HG03565 (cell line): ENCODE measurements around the gene RNF186.
"Not testable (repeated sequence)": the region's sequence is repeated elsewhere in the genome, so short reads cannot be mapped to it uniquely, and the experiment has no call there.

Source experiments
- ATAC-seq: cut with Tn5 transposase; IDR thresholded peaks from one replicate; pipeline ENCODE4 v1.9.1; 2021; ENCODE audit warnings: mild to moderate bottlenecking, moderate library complexity; ENCODE audit not compliant: unreplicated experiment

The RNF186 gene, protein sequence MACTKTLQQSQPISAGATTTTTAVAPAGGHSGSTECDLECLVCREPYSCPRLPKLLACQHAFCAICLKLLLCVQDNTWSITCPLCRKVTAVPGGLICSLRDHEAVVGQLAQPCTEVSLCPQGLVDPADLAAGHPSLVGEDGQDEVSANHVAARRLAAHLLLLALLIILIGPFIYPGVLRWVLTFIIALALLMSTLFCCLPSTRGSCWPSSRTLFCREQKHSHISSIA

DNA sequence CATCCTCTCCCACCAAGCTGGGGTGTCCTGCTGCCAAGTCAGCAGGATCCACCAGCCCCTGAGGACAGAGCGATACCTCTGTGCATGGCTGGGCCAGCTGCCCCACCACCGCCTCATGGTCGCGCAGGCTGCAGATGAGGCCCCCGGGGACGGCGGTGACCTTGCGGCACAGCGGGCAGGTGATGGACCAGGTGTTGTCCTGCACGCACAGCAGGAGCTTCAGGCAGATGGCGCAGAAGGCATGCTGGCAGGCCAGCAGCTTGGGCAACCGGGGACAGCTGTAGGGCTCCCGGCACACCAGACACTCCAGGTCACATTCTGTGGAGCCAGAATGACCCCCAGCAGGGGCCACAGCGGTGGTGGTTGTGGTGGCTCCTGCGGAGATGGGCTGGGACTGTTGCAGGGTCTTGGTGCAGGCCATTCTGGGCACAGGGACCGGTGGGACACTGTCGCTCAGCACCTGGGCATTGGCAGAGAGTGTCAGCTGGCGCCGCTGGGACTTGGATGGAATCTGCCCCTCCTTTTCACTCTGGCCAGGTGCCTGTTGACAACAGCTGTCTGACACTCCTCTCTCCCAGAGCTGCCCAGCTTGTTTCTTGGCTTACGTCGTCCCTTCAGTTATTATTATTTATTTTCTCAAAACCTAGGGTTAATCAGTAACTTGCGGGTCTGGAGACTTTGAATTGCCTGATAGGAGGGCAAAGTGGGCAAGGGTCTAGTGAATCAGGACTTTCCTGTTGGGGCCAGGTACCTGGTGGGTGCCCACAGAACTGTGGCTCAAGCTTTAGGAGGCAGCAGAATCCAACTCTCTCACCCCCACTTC is at the start of gene RNF186:
Gene RNF186 (minus strand): TSS at position 603 of the 823 bp plus-strand sequence. CDS start 182 bp downstream, at position 421.
- no peak for ATAC-seq

DNA sequence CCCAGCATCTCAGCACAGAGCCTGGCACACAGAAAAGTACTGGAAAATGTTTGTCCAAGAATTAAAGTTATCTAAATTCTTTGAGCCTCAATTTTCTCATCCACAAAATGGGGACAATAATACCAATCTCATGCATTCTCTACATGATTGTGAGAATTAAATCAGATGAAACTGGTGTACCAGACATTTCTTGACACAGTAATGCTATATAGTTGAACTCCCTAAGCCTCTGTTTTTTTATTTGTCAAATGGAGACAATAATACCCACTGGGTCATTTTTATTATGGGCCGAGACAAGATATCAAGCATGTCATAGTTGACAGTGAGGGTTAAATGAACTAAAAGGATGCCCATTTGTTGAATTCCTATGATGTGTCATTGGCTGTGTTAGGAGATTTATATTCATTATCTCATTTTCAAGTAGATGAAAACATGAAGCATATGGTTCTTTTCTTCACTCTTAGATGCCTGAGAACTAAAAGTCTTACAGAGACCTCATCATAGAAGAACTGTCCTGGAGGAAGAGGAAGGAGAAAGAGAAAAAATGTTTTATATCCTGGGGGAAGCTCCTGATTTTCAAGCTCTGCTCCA is 49.6 kb upstream of the RNF186 start:
- no peak for ATAC-seq

DNA sequence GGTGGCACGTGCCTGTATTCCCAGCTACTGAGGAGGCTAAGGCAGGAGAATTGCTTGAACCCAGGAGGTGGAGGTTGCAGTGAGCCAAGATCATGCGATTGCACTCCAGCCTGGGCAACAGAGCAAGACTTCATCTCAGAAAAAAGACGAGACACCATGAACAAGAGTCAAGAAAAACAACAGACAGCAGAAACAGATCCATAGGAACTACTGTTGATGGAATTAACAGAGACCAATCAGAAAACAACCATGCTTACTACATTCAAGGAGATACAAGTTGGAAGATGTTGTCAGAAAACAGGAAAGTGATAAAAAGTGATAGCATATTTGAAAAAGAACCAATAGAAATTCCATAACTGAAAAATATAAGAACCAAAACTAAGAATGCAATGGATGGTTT is 47.9 kb upstream of the RNF186 start:
- ATAC-seq, result no peak

DNA sequence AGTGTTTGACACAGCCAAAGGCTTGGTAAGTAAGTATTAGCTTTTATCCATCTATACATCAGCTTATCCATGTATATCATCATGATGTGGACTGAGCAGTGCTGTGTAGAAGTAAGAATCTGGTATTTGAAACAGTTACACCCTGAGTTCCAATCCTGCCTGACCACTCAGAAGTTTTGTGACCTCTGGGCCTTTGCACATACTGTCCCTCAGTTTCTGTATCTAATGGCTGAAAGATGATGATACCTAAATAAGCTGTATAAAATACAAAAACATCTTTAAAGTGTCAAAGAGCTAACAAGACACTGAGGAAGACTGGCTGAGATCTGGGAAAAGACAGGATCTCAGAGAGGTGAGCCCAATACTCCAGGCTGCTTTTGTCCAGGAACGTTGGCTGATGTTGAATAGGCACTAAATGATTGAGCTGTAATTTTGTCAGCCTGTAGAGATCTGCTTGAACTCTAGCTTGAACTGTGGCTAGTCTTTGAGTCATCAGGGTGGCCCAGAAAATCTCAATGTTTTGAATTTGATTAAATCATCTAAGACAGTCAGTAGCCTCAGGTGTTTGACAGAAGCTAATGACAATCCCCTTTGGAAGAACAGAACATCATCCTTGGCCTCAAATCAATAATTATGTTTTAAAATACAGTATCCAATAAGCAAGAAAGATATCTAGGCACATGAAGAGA is 46.9 kb upstream of the RNF186 start:
- ATAC-seq, result no peak

DNA sequence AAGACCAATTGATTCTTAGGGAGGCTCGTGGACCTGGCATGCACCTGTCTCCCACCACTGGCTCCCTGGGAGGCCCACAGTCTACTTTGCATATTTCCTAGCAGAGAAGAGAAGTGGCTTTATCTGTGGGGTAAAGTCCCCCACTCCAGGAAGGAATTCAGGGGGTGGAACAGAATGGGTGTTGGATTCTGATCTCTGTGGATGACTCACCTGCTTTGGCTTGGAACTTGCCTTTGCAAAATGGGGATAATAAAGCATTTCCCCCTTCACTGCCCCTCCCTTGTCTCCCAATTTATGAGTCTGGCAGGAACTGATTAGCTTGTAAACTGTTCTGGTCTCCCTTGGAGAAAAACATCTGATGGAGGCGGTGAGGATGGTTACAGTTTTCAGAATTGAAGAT is 46.0 kb upstream of the RNF186 start:
- no peak for ATAC-seq

DNA sequence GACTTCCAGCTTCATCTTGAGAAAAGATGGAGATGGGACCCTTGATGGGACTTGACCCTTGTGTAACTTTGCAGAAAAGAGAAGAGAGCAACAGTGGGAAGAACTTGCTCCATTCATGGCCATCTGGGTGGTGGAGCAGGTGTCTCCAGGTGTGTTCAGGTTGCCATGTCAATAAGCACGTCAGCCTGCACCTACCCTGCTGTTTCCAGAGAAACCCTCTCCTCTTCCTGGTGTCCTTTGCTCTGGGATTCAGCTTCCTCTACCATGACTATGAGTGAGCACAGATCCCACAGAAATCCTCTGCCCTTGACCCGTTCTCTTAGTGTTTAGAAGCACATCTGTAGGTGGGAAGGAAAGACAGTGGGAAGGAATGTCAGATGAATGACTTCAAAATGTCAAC is 45.3 kb upstream of the RNF186 start:
- no peak for ATAC-seq

DNA sequence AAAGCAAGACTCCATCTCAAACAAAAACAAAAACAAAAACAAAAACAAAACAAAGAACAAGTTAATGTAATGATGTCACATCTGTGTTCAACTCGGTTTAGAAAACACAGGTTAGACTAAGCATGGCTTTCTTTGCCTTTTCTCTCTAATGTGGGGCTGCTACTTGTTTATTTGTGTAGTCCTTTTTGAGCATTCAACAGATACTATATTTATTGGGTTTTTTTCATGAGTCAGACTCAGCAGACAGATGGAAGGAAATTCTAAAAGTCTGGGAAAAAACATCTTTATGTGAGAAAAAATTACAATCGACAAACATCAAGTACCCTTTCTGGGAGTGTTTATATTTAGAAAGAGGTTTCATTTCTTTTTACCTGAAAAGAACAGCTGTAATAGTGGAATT is 44.8 kb upstream of the RNF186 start:
- no peak for ATAC-seq

DNA sequence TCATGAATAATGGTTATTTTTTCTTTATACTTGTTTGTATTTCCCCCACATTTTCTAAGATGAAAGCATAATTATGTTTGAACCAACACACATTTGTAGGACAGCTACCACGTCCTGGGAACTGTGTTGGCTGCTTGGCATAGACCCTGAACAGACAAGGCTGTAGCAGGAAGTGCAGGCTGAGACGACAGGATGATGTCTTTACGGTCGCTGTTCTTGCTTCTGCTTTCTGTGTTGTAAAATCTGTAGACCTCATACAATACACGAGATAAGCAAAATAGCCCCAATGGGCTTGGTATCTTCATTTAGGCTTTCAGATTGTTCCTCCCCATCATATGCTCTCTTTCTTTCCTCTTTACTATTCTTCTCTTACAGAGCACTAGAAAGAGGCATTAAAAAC is 43.8 kb upstream of the RNF186 start:
- no peak for ATAC-seq

DNA sequence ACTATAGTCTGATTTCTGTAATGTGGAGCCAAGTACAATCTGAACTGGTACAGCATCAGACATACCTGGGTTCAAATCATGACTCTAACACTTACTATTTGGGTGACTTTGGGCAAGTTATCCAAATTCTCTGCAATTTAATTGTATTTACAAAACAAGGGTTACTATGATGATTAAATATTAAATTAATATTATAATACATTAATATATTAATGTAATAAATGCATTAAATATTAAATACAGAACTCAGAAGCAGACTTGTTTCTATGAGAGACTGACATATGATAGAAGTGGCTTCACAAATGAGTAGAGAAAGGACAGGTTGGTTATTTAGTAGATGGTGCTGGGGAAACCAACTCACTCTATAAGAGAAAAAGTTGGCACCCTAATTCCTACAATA is 39.8 kb upstream of the RNF186 start:
- no peak for ATAC-seq

DNA sequence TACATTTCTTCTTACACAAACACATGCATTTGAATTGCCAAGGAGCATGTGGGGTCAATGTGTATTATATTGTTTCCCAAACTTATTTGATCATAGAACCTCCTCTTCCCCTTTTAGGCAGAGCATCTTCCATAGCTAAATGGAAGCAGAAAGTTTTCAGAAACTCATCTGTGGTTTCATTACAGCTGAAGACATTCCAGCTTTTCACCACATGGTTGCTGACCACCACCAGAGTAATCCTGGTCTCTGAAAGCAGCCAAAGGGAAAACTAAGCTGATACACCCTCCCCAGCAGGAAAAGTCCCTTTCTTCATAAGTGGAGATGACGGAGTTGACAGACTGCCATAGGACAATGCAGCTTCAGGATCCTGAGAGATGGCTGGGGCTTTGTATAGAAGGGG is 37.0 kb upstream of the RNF186 start:
- ATAC-seq, result no peak

DNA sequence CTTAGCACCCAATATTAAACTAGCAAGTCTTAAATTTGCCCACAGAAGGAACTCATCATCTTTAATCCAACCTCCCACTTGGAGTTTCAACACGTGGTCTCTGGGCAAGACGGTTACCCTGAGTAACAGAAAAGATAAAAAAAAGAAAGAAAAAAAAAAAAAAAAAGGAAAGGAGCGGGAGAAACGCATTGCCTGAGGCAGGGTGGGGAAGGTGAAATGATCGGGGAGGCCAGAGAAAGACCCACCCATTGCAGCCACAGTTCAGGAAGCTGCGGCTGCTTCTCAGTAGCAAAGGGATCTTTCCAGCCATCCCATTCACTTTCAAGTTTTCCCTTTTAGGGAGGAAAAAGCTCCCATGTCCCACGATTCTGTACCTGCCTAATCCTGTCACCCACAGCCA is 35.1 kb upstream of the RNF186 start:
- ATAC-seq, result no peak

DNA sequence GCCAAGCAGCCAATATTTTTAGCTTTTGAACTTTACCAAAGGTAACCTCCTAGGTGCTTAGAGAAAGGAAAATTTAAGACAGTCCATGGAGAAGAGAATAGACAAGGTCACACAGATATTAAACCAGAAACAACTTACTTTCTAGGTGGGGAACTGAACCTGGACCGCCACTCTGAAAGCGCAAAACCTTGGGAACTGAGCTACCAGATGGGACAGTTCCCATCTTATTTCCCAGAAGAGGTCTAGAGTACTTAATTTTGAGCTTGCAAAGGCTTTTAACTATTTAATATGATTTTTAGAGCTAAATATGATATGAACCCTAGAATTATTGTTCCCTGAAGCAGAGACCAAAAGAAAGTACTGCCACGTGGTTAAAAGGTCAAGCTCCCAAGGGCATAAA is 34.2 kb upstream of the RNF186 start:
- not testable (repeated sequence) for ATAC-seq

DNA sequence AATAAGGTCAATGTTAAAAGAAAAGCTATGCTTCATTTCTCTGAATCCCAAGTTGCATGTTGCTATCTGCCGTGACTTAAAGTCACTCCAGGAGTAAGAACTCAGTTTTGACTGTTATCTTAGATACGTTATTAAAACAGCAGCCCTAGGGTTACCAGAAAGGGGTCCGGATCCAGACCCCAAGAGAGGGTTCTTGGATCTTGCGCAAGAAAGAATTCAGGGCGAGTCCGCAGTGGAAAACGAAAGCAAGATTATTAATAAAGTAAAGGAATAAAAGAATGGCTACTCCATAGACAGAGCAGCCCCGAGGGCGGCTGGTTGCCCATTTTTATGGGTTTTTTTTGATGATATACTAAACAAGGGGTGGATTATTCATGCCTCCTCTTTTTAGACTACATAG is 32.3 kb upstream of the RNF186 start:
- ATAC-seq, result not testable (repeated sequence)

DNA sequence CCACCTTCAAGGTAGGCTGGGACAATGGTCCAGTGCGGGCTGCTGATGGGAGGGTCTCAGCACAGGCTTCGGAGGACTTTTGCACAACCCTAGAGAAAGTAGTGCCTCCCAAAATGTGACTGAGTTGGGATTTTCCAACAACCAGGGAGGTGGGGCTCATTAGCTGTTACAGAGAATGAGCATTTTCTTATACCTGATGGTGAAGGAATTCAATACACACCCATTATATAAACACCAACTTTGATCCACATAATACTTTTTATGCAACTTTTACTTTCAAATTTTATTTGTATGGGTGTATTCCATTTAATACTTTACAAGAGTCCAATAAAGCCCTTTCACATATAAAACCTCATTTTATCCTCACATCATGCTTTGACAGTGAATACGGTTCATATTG is 31.3 kb upstream of the RNF186 start:
- ATAC-seq, result no peak

DNA sequence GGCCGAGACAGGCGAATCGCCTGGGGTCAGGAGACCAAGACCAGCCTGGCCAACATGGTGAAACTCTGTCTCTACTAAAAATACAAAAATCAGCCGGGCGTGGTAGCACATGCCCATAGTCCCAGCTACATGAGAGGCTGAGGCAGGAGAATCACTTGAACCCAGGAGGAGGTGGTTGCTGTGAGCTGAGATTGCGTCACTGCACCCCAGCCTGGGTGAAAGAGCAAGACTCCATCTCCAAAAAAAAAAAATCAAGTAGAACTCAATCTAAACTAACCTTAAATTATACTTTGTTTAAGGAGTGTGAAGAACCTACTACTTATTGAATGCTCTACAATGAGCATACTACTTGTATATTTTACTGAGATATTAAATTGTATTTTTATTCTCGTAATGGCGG is 30.5 kb upstream of the RNF186 start:
- ATAC-seq, result no peak

DNA sequence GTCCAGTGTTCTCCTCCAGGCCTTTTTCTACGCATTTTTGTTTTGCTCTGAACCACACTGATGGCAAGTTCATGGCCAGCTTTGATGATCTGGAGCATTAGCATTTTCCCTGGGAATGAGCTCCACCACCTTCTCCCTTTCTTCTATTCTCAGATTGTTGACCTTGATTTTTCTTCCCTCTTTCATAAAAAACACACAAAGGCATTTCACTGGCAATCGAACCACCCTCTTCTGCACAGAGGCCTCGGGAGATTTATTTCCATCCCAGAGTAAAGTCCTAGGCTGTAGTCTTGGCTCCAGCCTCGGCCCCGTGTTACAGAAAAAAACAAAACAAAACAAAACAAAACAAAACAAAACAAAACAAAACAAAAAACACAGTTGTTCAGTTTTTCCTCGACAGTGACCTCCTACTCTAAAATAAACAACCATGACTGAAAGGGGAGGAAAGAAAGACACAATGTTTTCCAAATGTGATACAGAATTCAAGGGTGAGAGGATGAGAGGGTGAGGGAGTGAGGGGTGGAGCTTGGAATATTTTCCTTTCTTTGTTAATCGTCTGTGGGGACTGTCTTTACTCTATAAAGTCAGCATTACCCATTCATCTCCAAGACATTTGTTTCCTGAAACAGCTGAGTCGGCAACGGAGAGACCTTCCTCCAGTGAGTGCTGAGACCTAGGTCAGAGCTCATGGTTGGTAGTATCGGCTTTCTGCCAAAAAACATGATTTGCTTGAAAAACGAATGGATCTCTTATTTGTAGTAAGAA is 29.8 kb upstream of the RNF186 start:
- ATAC-seq, result no peak

DNA sequence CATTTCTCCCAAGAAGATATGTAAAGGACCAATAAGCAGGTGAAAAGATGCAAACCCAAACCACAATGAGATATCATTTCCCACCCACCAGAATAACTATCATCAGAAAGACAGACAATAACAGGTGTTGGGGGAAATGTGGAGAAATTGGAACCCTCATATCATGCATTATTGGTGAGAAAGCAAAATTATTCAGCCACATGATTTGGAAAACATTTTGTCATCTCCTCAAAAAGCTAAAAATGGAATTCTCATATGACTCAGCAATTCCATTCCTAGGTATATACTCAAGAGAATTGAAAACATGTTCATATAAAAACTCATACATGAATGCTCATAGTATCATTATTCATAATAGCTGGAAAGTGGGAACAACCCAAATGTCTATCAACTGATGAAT is 25.1 kb upstream of the RNF186 start:
- ATAC-seq, result no peak

DNA sequence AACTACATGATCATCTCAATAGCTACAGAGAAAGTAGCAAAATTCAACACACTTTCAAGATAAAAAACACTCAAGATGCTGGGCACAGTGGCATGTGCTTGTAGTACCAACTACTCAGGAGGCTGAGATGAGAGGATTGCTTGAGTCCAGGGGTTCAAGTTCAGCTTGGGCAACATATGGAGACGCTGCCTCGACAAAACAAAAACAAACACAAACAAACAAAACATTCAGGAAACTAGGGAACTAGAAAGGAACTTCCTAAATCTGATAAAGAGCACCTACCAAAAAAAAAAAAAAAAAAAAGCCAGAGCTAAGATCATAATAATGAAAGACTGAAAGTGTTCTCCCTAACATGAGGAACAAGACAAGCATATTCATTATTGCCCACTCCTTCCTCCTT is 22.8 kb upstream of the RNF186 start:
- no peak for ATAC-seq

DNA sequence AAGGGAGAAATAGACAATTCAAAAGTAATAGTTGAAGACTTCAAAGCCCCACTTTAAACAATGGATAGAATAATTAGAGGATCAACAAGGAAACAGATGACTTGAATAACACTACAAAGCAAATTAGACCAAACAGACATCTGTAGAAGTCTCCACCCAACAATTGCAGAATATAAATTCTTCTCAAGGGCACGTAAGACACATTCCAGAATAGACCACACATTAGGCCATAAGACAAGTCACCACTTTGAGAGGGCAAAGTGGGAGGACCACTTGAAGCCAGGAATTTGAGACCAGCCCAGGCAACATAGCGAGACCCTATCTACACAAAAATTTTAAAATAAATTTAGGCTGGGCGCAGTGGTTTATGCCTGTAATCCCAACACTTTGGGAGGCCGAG is 20.5 kb upstream of the RNF186 start:
- ATAC-seq, result no peak

DNA sequence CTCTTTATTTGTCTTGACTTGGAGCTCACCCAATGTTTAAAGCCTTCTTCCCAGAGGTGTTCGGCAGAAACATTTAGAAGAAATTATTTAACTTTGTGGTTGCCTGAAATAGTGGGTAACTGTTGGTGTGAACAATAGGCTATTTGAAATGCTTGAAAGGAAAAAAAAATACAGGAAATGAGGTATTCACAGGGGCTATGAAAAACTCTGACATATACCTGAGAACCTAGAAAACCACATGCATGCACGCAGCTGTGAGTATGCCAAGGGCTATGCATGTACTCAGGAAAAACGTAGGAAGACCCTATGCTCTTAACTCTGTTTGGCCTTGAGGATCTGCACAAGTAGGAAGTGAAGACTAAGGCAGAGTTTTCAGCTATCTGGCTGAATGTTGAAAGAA is 16.4 kb upstream of the RNF186 start:
- no peak for ATAC-seq

DNA sequence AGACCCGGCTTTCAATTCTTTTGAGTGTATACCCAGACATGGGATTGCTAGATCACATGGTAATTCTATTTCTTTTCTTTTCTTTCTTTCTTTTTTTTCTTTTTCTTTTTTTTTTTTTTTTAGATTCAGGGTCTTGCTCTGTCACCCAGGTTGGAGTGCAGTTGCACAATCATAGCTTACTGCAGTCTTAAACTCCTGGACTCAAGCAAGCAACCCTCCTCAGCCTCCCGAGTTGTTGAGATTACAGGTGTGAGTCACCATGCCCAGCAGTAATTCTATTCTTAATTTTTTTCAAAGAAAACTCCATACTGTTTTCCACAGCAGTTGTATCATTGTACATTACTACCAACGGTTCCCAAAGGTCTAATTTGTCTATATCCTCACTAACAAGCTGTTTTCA is 13.5 kb upstream of the RNF186 start:
- ATAC-seq, result no peak
